ENCODE results near the gene LILRA5.
"Not testable (repeated sequence)": the region's sequence is repeated elsewhere in the genome, so short reads cannot be mapped to it uniquely, and the experiment has no call there.

Gene LILRA5

GRCh38 chr19:54312436-54313377 is at the start of gene LILRA5:
Gene LILRA5 (minus strand): TSS chr19:54313166. CDS start chr19:54313019, 147 bp downstream.
- no peak for DNase-seq

GRCh38 chr19:54361680-54362422 is 48.9 kb upstream of the LILRA5 start:
- DNase-seq = not testable (repeated sequence)

GRCh38 chr19:54359149-54359820 is 46.3 kb upstream of the LILRA5 start:
- DNase-seq = not testable (repeated sequence)

- no peak for DNase-seq
Measured at GRCh38 chr19:54357381-54357780, 44.4 kb upstream of the LILRA5 start.

GRCh38 chr19:54356444-54357056 is 43.6 kb upstream of the LILRA5 start:
- no peak for DNase-seq

GRCh38 chr19:54355675-54356074 is 42.7 kb upstream of the LILRA5 start:
- DNase-seq = no peak

DNA sequence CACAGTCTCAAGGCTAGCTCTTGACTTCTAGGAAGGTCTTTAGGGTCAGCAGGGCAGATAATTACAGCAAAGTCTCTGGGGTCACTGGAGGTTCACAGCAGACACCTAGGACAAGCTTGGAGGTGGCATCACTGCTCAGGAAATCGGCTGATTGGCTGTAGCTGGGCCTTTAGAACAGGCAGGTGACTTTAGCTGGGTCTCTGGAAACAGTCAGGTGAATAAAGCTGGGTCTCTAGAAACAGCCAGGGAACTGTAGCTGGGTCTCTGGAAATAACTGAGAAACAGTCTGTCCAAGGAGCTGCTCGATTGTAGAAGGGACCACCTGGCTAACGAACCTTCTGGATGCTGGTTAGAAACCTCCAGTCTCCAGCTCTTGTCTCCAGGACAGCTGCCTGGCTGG is 41.8 kb upstream of the LILRA5 start:
- DNase-seq = no peak

DNA sequence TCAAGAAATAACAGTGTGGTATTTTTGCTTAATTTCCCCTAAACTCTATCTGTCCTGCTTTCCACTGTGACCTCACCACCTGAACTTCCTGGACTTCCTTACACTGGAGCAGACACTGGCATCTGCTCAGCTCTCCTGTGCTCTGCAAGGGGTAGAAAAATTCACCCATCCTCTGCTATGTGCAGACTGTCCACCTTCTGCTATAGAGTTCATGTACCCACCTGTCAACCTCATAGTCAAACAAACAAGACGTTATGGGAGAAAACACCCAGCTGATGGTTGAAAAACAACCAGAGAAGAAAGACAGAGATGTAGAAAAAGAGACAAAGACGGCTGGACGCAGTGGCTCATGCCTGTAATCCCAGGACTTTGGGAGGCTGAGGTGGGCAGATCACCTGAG is 39.6 kb upstream of the LILRA5 start:
- no peak for DNase-seq

DNA sequence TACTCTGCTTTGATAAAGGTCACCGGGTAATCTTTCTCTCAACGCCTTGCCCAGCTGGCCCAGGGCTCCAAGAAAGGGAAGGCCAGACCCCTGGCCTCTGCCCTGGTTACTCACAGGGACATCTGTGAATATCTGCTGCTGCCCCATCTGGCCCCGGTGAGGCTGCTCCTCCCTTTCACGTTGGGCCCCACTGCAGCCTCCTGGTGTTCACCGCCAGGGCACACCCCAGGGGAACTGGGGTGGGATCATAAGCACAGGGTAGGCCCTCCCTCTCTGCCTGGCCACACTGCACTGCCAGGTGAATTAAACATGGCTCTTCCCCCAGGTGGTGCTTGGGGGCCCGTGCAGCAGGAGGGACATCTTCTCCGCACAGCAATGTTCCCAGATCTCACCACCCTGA is 39.1 kb upstream of the LILRA5 start:
- no peak for DNase-seq

DNA sequence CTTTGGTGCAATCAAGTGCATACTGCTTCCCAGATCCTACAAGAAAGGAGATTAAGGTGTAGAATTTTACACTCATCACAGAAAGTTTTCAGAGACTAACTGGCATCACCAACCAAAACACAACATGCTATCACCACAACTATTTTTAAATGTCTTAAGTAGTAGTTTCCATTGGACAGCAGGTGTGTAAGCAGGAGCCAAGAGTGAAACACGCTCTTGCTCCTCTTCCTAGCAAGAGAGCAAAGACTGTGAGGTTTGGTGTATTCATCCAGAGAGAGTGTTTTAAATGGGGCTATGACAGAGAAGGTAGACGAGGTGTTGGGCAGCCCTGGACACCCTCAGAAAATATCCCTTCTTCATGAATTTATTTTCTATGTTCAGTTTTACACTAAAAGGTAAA is 38.5 kb upstream of the LILRA5 start:
- no peak for DNase-seq

GRCh38 chr19:54345938-54346386 is 33.0 kb upstream of the LILRA5 start:
- DNase-seq = no peak

DNA sequence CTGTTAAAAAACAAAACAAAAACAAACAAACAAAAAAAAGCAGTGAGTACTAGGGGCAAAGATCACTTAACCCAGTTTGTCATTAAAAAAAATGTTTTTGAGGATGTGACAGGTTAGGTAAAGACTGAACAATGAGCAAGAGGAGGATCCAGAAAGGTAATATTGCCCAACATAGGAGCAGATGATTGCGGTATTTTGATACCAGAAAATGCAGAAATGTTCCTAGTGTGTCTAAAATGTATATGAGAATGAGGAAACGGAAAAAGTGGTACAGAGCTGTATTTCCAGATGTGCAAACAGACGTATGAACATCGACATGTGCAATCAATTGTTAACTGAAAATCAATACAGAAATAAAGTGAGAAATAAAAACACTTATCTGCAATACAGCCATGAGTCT is 30.9 kb upstream of the LILRA5 start:
- DNase-seq = no peak

DNA sequence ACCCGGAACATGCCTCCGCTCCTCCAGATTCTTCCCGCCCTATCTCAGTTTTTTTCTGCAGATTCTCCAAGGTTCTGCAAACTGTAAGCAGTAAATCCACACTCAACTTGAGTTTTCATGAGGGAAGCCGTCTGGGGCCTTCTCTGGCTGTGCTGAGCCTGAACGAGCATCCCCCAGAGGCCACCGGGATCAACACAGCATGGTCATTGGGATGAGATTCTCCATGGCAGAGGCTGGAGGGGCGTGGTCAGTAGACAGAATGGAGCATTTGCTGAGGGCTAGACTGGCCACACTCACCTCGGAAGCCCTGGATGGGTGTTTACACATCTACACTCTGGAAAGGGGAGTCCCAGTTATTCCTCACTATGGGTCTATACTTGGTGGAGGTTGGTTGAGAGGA is 28.3 kb upstream of the LILRA5 start:
- no peak for DNase-seq

GRCh38 chr19:54339646-54340358 is 26.8 kb upstream of the LILRA5 start:
- no peak for DNase-seq

DNA sequence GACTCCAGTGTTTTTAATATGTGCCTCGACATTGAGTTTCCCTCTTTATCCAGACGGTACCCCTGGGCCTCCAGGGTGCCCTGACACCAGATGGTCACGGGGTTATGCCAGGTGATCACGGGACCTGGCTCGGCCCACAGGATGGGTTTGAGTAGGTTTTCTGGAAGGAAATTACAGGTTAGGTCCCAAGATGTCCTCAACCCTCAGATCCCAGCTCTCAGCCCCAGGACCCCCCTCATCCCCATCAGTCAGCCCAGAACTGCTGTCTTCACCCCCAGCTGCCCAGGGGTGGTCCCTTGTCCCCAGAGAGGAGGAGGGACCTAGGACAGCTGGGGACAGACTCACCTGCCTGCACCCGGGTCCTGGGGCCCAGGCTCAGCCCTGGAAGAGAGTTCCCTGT is 25.6 kb upstream of the LILRA5 start:
- no peak for DNase-seq

DNA sequence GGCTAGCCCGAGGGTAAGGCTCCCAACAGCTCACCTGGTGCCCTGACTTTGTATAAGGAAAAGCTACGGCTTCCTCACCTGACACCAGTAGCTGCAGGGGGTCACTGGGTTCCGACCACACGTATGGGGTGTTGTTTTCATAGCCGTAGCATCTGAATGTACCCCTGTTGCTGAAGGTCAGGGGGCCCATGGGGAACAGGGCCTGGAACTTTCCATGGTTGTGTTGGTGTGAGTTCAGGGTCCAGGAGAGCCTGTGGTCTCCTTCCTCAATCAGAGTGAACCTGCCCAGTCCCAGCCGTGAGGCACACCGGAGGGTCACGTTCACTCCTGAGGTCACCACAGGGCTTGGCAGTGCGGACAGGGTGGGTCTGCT is 24.9 kb upstream of the LILRA5 start:
- DNase-seq = no peak

- DNase-seq = no peak
Measured at GRCh38 chr19:54336893-54337857, 24.2 kb upstream of the LILRA5 start.

DNA sequence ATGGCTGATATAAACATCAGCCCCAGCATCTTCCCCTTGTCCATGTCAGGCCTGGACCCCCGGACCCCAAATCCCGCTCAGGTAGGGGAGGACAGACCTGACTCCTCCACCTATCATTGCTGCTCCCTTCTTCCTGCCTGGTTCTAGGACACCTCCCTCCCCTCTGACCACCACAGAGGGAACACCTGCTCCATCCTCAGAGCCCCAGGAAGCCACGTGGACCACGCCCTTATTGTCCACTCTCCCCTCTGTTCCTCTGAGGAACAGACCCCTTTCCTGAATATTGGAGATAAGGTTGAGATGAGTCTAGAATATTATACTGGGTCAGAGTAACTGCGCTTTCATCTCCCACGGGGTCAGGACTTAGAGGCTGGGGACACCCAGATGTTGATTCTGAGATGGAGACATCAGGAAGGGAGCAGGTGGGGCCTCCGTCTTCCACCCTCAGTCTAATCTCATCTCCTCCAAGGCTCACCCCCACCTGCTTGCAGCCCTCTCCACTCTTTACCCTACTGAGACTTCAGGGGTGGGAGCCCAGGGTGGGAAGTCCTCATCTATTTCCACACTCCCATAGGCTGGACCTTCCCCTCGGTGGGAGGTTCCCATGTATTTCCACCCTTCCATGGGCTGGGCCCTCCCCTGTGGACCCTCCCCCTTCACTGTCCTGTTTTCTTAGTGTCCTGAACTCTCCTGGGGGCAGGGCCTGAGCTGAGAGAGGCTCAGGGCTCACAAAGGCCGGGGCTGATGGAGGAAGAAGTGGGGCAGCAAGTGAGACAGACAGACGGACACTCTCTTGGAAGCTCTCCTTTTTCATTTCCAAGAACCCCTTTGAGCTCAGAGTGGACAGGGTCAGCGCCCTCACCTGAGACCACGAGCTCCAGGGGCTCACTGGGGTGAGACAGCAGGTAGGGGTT is 23.3 kb upstream of the LILRA5 start:
- DNase-seq = no peak

DNA sequence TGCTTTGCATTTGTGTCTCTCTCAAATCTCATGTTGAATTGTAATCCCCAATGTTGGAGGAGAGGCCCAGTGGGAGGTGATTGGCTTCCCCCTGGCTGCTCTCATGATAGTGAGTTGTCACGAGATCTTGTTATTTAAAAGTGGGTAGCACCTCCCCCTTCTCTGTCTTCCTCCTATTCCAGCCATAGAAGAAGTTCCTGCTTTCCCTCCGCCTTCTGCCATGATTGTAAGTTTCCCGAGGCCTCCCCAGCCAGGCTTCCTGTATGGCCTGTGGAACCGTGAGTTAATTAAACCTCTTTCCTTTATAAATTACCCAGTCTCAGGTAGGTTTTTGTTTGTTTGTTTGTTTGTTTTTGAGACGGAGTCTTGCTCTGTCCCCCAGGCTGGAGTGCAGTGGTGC is 22.2 kb upstream of the LILRA5 start:
- no peak for DNase-seq

All from NCI-H524 (cell line).